ENCODE measurements around the gene SH2D1B. TPM values are rescaled to one million over a fixed set of nuclear protein-coding genes. Genes with fewer than 3 reads are reported as not detected.

The SH2D1B gene
- total and polyA plus RNA-seq, 2 experiments from 2014 or later: not detected

DNA sequence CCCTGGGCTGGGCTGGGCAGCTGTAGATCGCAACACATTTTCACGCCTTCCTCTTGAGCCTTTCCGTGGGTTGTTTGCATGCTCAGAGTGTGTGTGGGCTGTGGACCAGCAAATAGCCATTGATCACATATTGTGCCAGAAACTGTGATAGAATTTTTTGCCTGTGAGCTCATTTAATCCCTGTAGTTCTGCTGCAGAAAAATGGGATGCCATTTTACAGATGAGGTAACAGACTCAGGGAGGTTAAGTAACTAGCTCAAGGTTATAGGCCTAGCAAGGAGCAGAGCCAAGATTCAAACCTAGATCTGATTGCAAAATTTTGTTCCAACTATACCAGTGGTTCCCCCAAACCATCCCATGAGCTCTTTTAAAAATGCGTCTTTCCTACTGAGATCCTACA is 45.8 kb downstream of the SH2D1B start:
- Histone ChIP-seq H3K4me2 (no peak overlapping the region), H4K20me1 (replicated peaks; ENCODE audit: insufficient read depth) (no peaks in the 10 kb centered on the region), H3K36me3 (ENCODE audit: insufficient read depth) (no peaks in the 10 kb centered on the region), H3K4me1 (ENCODE audit: insufficient read depth) (no peaks in the 10 kb centered on the region), H3K4me3 (no peak overlapping the region), H3K27me3 (ENCODE audit: insufficient read depth) (no peaks in the 10 kb centered on the region), H3K79me2 (replicated peaks; ENCODE audit: insufficient read depth) (no peaks in the 10 kb centered on the region), H3K9me2 (ENCODE audit: insufficient read depth) (no peaks in the 10 kb centered on the region), H2AFZ (no peak overlapping the region), H3K27ac (ENCODE audit: low read depth) (no peak overlapping the region), H3F3A (replicated peaks; ENCODE audit: low read depth) (no peaks in the 10 kb centered on the region)
- H3K9me3 Mint-ChIP-seq: no peaks in the 10 kb centered on the region
- DNase-seq (ENCODE audit: low spot score): no peak
- TF ChIP-seq JUNB (IDR thresholded peaks at IDR 0.05; ENCODE audit: unreplicated experiment): no peak
- no peak for TF ChIP-seq CTCF (conservative IDR thresholded peaks at IDR 0.05; ENCODE audit: low read depth in 2 of 2)
- no peak for TF ChIP-seq EZH2 (IDR thresholded peaks at IDR 0.05; ENCODE audit: low read depth, unreplicated experiment)
- no peak for TF ChIP-seq CREB1 (CRISPR knock-in tag; IDR thresholded peaks at IDR 0.05; ENCODE audit: low read depth)
- no peak for TF ChIP-seq EZH2phosphoT487 (IDR thresholded peaks at IDR 0.05; ENCODE audit: unreplicated experiment)
- no peak for TF ChIP-seq NANOG (IDR thresholded peaks at IDR 0.05; ENCODE audit: borderline replicate concordance)
- no peak for TF ChIP-seq ZNF462 (CRISPR knock-in tag; IDR thresholded peaks at IDR 0.05)
- TF ChIP-seq ZNF114 (CRISPR knock-in tag; IDR thresholded peaks at IDR 0.05): no peak
- H3K27me3 Mint-ChIP-seq (ENCODE audit: insufficient read depth, low read depth, poor library complexity): peaks cover 14% of the 10 kb centered on the region
- H3K27ac Mint-ChIP-seq: no peak overlapping the region
- no peak for ATAC-seq
- peaks cover 21% of the 10 kb centered on the region; the same call in 2 of the 3 replicates for H3K36me3 Mint-ChIP-seq (ENCODE audit: low read depth)
- H3K4me3 Mint-ChIP-seq: no peak overlapping the region
- H3K4me1 Mint-ChIP-seq: peaks cover 6% of the 10 kb centered on the region
